ENCODE results near the gene TAF8.

DNA sequence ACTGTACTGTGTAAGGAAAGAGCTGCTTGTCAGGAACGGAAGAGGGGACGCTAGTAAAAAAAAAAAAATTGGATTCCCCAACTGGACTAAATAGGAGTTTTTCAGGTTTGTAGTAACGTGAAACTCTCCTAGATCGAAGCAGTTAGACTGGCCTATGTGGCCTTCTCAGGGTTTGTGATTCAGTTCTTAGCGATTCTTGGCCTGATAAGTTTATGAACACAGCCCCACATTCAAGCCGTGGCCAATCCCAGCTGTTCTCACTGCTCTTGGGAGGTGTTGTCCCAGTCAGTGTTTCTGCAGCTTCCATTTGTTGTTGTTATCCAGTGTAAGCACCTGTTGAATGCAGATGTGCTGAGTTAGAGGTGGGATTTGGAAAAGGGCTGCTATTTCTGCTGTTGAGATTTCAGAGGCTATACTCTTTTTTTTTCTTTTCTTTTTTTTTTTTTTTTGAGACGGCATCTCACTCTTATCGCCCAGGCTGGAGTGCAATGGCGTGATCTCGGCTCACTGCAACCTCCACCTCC lies 29.7 kb downstream of the TAF8 start:
- TF ChIP-seq CTCF (IDR thresholded peaks at IDR 0.05) (no peak), POLR2A (IDR thresholded peaks at IDR 0.05) (no peak), POLR2AphosphoS5 (IDR thresholded peaks at IDR 0.05) (no peak), EP300 (IDR thresholded peaks at IDR 0.05; ENCODE audit: low read depth) (no peak)
